ENCODE data around the gene PTPRH.

DNA sequence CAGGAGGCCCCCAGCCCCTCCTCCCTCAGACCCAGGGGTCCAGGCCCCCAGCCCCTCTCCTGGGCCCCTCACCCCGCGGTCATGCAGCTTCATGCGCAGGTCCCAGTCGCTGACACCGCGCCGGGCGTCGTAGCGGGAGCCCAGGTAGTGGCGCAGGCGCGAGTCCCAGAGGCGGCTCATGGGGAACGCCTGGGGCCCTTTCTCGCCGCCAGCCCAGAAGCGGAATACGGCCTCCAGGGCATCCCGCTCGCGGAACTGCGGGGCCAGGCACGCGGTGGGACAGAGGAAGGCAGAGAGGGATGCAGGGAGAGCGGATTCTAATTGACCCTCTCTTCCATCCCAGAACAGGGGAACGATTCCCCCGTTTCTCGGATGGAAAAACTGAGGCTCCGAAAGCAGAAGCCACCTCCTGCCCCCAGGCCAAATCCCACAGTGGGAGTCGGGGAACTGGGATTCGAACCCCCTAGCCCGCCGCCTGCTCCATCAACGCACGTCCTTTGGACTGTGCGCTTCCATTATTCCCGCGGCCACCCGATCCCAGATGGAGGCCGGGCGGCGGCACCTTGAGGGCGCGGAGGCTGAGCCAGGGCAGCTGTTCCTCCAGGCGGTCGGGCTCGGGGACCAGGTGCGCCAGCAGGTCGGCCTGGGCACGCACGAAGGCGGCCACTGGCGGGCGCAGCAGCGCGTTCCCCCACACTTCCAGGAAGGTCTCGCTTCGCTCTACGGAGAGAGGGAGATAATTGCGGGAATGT is 47.6 kb downstream of the PTPRH start:
- no peak for TF ChIP-seq POLR2A (IDR thresholded peaks at IDR 0.05)
- TF ChIP-seq, protein P1, sequence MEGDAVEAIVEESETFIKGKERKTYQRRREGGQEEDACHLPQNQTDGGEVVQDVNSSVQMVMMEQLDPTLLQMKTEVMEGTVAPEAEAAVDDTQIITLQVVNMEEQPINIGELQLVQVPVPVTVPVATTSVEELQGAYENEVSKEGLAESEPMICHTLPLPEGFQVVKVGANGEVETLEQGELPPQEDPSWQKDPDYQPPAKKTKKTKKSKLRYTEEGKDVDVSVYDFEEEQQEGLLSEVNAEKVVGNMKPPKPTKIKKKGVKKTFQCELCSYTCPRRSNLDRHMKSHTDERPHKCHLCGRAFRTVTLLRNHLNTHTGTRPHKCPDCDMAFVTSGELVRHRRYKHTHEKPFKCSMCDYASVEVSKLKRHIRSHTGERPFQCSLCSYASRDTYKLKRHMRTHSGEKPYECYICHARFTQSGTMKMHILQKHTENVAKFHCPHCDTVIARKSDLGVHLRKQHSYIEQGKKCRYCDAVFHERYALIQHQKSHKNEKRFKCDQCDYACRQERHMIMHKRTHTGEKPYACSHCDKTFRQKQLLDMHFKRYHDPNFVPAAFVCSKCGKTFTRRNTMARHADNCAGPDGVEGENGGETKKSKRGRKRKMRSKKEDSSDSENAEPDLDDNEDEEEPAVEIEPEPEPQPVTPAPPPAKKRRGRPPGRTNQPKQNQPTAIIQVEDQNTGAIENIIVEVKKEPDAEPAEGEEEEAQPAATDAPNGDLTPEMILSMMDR (IDR thresholded peaks at IDR 0.05): no peak
- no peak for TF ChIP-seq POLR2AphosphoS5 (IDR thresholded peaks at IDR 0.05; ENCODE audit: insufficient read depth in 1 of 2, low read depth in 1 of 2)
